ENCODE results near the gene TRIM32.
"Not testable (repeated sequence)": the region's sequence is repeated elsewhere in the genome, so short reads cannot be mapped to it uniquely, and the experiment has no call there.

The TRIM32 gene

GRCh38 chr9:116674210-116674980 is 12.7 kb upstream of the TRIM32 start:
- no peak for DNase-seq (ENCODE audit: low read depth in 2 of 2)

DNA sequence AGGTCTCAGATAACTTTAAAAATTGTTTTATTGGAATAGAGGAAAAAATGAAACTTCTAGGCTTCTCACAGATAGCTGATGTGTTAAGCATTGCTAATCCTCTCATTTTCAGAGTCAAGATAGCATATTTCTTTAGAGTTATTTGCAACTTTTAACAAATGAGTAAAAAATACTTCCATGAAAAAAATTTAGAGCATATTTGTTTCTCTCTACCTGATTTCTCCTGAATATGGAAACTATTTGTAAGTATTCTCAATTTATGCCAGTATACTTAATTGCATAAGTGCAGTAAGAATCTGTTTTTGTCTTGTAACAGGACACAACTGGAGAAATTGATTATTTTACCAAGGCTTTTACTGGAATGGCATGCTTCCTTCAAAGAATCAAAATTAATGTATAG is 3.6 kb upstream of the TRIM32 start:
- no peak for DNase-seq (ENCODE audit: low read depth in 2 of 2)

DNA sequence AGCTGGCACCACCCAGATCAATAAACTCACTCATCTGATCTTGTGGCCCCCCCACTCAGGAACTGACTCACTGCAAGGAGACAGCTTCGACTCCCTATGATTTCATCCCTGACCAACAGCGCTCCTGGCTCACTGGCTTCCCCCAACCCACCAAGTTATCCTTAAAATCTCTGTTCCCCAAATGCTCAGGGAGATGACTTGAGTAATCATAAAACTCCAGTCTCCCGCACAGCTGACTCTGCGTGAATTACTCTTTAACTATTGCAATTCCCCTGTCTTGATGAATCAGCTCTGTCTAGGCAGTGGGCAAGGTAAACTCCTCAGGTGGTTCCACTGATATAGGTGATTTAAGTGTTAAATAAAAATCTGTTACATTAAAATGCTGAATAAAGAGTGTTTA is 1.9 kb upstream of the TRIM32 start:
- DNase-seq (ENCODE audit: low read depth in 2 of 2) = no peak

- DNase-seq (ENCODE audit: low read depth in 2 of 2) = no peak
Measured at GRCh38 chr9:116686135-116686534, 970 bp upstream of the TRIM32 start.

GRCh38 chr9:116686693-116687073 is 422 bp upstream of the TRIM32 start:
- DNase-seq (ENCODE audit: low read depth in 2 of 2) = no peak

DNA sequence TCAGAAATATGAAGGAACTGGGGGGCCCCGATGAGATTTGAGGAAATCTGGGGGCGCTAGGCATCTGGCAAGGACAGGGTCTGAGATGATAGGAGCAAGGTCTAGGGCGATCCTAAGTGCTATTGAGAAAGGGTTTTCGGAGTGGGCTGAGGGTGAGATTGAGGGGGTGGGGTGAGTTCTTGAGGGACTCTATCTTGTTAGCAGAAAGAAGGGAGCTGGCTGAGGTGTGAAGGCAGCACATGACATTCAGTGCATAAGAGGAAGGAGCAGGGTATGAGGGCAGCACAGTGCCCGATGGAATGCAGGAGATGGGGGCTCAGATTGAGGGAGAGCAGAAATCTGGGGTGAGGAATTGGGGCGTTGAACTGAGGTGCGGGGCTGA is 640 bp downstream of the TRIM32 start:
- no peak for DNase-seq (ENCODE audit: low read depth in 2 of 2)

GRCh38 chr9:116688806-116689485 is 1.8 kb downstream of the TRIM32 start:
- no peak for DNase-seq (ENCODE audit: low read depth in 2 of 2)

- no peak for DNase-seq (ENCODE audit: low read depth in 2 of 2)
Measured at GRCh38 chr9:116689486-116690032, 2.5 kb downstream of the TRIM32 start.

DNA sequence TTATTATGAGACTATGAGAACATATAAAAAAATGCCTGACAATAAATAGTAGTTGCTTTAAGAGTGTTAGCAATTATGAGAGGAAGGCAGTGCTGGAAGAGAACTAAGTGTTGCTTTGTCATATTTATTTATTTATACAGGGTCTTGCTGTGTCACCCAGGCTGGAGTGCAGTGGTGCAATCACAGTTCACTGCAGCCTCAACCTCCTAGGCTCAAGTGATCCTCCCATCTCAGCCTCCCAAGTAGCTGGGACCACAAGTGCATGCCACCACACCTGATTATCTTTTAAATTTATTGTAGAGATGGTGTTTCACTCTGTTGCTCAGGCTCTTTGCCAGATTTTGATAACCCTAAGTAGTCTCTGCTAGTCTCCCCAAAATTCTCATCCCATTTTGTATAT is 3.7 kb downstream of the TRIM32 start:
- not testable (repeated sequence) for DNase-seq (ENCODE audit: low read depth in 2 of 2)

DNA sequence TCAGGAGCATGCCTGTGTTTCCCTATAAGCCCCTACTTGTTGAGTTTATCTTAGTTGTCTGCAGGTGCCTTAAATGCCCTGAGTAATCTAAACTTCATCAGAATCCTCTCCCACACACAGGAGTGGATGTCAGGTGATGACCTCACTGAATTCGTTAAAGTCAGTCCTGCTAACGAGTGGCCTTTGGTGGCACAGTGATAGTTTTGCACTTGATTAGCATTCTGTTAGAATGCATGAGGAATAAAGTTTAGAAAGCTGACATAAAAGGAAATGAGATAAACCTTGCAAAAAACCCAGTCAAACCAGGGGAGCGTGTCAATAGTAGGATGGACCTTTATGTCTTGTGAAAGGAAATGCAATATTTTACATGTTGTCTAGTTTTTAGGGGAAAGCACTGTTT is 4.5 kb downstream of the TRIM32 start:
- no peak for DNase-seq (ENCODE audit: low read depth in 2 of 2)

GRCh38 chr9:116692616-116693015 is 5.5 kb downstream of the TRIM32 start:
- DNase-seq (ENCODE audit: low read depth in 2 of 2) = no peak

- DNase-seq (ENCODE audit: low read depth in 2 of 2) = no peak
Measured at GRCh38 chr9:116693233-116693731, 6.2 kb downstream of the TRIM32 start.

DNA sequence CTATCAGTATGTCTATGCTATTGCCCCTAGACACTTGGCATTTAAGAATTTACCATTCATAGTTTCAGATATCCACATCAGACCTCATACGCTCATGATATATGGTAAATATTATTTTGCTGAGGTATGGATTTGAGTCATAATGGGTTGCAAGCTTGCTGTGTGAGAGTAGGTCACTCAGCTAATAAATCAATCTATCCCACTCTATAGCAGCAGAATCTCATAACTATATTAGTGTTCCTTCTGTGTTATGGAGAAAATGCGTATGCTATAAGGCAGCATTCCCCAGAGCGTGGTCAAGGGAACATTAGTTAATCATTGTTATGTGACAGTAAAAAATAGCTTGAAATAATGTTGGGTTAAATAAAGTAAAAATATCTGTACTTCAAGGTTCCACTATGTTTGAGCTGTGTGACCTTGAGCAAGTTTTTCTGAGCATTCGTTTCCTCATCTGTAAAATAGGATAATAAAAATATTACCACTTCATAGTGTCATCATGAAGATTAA is 7.7 kb downstream of the TRIM32 start:
- no peak for DNase-seq (ENCODE audit: low read depth in 2 of 2)

- no peak for DNase-seq (ENCODE audit: low read depth in 2 of 2)
Measured at GRCh38 chr9:116695438-116695837, 8.3 kb downstream of the TRIM32 start.

- no peak for DNase-seq (ENCODE audit: low read depth in 2 of 2)
Measured at GRCh38 chr9:116697362-116697761, 10.3 kb downstream of the TRIM32 start.

GRCh38 chr9:116697887-116698286 is 10.8 kb downstream of the TRIM32 start:
- DNase-seq (ENCODE audit: low read depth in 2 of 2) = no peak

DNA sequence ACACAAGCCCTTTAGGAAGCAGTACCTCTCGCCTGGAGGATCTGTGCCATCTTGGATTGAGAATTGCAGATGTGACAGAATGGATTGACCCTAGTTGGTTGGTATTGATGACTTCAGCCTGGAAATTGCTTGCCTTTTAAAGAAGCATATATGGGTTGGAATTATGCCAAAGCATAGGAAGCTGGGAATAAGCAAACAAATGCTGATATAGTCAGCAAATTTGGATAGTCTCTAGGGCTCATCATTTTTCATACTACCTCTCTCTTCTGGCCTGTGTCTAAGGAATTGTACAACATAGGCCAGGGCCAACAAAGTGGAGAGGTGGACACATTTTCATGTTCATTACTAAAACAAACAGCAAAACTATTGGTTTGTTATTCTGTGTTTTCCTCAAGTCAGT is 13.2 kb downstream of the TRIM32 start:
- no peak for DNase-seq (ENCODE audit: low read depth in 2 of 2)

DNA sequence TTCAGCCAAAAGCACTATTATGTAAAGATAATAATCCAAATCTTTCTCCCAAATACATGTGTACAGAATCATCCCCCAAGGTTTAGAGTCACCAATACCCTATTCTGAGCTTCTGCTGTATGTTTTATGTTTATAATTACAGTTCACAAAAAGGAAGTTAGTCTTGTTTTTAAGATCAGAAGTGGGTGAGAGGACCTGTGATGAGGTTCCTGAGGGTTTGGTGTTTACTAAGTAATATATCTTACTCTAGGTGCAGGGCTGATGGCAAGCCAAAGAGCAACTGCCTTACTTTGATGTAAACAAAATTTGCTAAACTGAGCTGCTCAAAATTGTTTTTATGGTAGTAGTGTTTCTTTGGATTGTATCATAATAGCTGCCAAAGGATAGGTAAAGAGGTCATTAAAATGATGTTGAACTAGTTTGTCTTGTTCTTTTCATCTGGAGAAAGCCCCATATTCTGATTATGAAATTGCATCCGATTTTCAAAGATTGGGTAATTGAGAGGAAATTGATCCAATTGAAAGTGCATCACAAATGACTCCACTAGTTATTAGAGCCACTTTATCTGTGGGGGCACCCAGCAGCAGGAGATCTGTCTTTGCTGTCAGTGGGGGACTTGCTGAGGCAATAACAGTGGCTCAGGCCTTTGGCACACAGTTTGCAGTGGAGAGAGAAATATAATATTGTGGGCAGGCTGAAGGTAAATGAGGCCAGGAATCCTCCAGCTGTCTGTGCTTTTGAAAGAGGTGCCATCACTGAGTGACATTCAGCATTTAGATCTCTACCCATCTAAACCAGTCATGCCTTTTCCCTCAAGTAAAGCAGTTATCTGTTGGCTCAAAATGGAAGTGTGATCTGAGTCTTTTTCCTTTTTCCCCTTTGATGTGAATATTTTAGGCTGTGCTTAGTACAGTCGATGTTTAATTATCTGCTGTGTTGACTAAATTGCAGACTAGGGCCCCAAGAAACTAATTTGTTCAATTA is 14.1 kb downstream of the TRIM32 start:
- no peak for DNase-seq (ENCODE audit: low read depth in 2 of 2)

DNA sequence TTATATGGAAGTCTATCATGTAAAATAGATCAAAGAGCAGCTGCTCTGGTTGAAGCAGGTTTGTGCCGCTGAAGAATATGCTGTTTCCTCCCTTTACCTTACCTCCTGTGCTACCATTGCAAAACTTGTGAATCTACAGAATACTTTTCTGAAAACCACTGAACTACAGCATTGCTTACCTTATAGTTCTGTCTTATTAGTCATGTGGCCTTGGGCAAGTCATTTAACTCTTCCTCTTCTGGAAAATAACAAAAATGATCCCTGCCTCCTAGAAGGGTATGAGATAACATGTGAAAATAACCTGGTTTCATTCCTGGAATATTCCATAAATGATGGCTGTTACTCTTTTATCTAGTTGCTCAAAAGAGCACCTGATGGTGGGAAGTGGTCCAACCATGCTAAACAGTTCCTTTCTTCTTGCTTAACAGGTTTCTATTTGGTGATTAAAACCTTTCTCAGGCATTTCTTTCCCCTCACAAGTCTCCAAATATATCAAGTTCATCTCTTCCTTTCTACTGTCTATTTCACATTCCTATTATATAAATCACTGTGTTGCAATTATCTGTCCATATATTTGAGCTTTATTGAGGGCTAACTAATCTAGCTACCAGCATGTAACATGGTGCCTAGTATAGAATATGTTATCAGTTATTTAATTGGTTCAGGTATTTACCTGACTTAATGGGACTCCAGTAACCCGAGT is 15.0 kb downstream of the TRIM32 start:
- no peak for DNase-seq (ENCODE audit: low read depth in 2 of 2)

- no peak for DNase-seq (ENCODE audit: low read depth in 2 of 2)
Measured at GRCh38 chr9:116703634-116704033, 16.5 kb downstream of the TRIM32 start.

- DNase-seq (ENCODE audit: low read depth in 2 of 2) = no peak
Measured at GRCh38 chr9:116704470-116704869, 17.4 kb downstream of the TRIM32 start.

All from stimulated activated CD4-positive, alpha-beta T cell treated with anti-CD3 and anti-CD28 coated beads, Interleukin-1b, Interleukin-23, amount 100 ng/mL, for 1 hour (primary cell).